ENCODE results near the gene GRPEL2.
"Not testable (repeated sequence)": the region's sequence is repeated elsewhere in the genome, so short reads cannot be mapped to it uniquely, and the experiment has no call there.

The GRPEL2 gene

DNA sequence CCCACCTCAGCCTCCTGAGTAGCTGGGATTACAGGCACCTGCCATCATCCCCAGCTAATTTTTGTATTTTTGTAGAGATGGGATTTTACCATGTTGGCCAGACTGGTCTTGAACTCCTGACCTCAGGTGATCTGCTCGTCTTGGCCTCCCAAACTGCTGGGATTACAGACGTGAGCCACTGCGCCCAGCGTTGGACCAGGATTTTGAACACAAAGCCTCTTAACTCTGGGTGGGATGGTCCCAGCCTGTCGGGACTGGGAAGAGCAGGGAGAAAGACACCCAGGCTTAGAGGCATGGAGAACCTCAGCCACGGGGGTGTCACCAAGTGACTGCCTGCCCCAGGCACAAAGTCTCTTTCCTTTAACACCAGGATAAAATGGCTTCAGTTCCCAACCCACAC, 45.8 kb downstream of the GRPEL2 start:
- H3K9me3 ChIP-seq (ENCODE audit: low read length); H3K36me3 ChIP-seq (ENCODE audit: insufficient read depth, low read length); H3K9ac ChIP-seq (ENCODE audit: low read length); H3K4me3 ChIP-seq (ENCODE audit: low read depth in 1 of 2, low read length in 2 of 2); H3K27me3 ChIP-seq (ENCODE audit: control insufficient read depth in 1 of 2, insufficient read depth in 2 of 2, low read length in 2 of 2): not testable (repeated sequence)
- H3K4me1 ChIP-seq (ENCODE audit: insufficient read depth, low read length): peaks cover 62% of the 10 kb centered on the region
- peak overlapping the region; percentile 94 for H3K27ac ChIP-seq (ENCODE audit: low read depth, low read length)

DNA sequence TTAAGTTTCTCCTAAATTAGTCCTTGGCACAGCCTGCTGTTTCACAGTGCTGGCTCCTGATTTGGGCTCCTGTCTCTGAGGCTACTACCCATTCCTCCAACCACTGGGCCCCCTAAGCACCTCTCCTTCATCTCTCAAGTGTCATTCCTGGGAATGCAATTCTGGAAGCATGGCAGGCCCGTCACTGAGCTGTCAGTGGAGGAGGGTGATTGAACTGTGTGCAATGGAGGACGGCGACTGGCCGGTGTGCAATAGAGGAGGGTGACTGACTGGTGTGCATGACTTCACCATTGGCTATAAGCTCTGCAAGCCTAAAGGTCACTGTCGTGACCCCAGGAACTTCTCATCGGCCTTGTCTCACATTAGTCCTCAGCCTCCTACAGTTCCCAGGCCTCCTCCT, 46.2 kb downstream of the GRPEL2 start:
- peak overlapping the region; percentile 94 for H3K27ac ChIP-seq (ENCODE audit: low read depth, low read length)
- no peaks in the 10 kb centered on the region for H3K36me3 ChIP-seq (ENCODE audit: insufficient read depth, low read length)
- H3K9ac ChIP-seq (ENCODE audit: low read length): no peak overlapping the region
- H3K4me1 ChIP-seq (ENCODE audit: insufficient read depth, low read length): peaks cover 58% of the 10 kb centered on the region
- no peaks in the 10 kb centered on the region for H3K9me3 ChIP-seq (ENCODE audit: low read length)
- no peak overlapping the region for H3K4me3 ChIP-seq (ENCODE audit: low read depth in 1 of 2, low read length in 2 of 2)
- no peaks in the 10 kb centered on the region for H3K27me3 ChIP-seq (ENCODE audit: control insufficient read depth in 1 of 2, insufficient read depth in 2 of 2, low read length in 2 of 2)

DNA sequence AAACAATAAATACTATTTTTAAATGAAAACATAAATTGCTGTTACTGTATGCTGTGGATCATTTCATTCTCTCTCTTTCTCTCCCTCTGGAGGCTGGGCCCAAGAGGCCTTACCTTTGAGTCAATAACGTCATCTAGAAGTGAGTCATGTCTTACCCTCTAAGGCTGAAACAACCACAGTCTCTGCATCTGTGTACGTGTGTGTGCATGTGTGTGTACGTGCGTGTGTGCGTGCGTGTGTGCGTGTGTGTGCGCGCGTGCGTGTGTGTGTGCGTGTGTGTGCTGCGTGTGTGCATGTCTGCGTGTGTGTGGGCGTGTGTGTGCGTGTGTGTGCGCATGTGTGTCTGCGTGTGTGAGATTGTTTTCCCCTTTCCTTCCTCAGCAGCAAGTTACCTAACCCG, 47.4 kb downstream of the GRPEL2 start:
- Histone ChIP-seq H3K9me3 (ENCODE audit: low read length) (no peaks in the 10 kb centered on the region), H3K4me1 (ENCODE audit: insufficient read depth, low read length) (peaks cover 46% of the 10 kb centered on the region), H3K36me3 (ENCODE audit: insufficient read depth, low read length) (no peaks in the 10 kb centered on the region), H3K27me3 (ENCODE audit: control insufficient read depth in 1 of 2, insufficient read depth in 2 of 2, low read length in 2 of 2) (no peaks in the 10 kb centered on the region), H3K27ac (ENCODE audit: low read depth, low read length) (no peak overlapping the region), H3K9ac (ENCODE audit: low read length) (no peak overlapping the region), H3K4me3 (ENCODE audit: low read depth in 1 of 2, low read length in 2 of 2) (no peak overlapping the region)

- not testable (repeated sequence) for H3K27me3 ChIP-seq (ENCODE audit: control insufficient read depth in 1 of 2, insufficient read depth in 2 of 2, low read length in 2 of 2); H3K36me3 ChIP-seq (ENCODE audit: insufficient read depth, low read length); H3K4me3 ChIP-seq (ENCODE audit: low read depth in 1 of 2, low read length in 2 of 2); H3K9ac ChIP-seq (ENCODE audit: low read length); H3K9me3 ChIP-seq (ENCODE audit: low read length); H3K27ac ChIP-seq (ENCODE audit: low read depth, low read length)
- peaks cover 38% of the 10 kb centered on the region for H3K4me1 ChIP-seq (ENCODE audit: insufficient read depth, low read length)
Measured at GRCh38 chr5:149394996-149395395, 49.7 kb downstream of the GRPEL2 start.

GRCh38 chr5:149397530-149397929, 52.2 kb downstream of the GRPEL2 start:
- H3K4me1 ChIP-seq (ENCODE audit: insufficient read depth, low read length): peaks cover 25% of the 10 kb centered on the region
- no peaks in the 10 kb centered on the region for H3K27me3 ChIP-seq (ENCODE audit: control insufficient read depth in 1 of 2, insufficient read depth in 2 of 2, low read length in 2 of 2)
- no peaks in the 10 kb centered on the region for H3K9me3 ChIP-seq (ENCODE audit: low read length)
- no peak overlapping the region for H3K4me3 ChIP-seq (ENCODE audit: low read depth in 1 of 2, low read length in 2 of 2)
- H3K36me3 ChIP-seq (ENCODE audit: insufficient read depth, low read length): no peaks in the 10 kb centered on the region
- H3K27ac ChIP-seq (ENCODE audit: low read depth, low read length): no peak overlapping the region
- no peak overlapping the region for H3K9ac ChIP-seq (ENCODE audit: low read length)

DNA sequence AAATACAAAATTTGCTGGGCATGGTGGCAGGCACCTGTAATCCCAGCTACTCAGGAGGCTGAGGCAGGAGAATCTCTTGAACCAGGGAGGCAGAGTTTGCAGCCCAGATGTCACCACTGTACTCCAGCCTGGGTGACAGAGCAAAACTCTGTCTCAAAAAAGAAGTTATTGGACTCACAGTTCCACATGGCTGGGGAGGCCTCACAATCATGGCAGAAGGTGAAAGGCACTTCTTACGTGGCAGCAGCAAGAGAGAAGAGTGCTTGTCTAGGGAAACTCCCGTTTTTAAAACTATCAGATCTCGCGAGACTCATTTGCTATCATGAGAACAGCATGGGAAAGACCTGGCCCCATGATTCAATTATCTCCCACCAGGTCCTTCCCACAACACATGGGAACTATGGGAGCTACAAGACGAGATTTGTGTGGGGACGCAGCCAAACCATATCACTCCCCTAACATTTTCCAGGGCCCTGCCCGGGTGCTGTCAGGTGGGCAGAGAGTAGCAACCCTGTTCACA, 53.5 kb downstream of the GRPEL2 start:
- H3K4me1 ChIP-seq (ENCODE audit: insufficient read depth, low read length): peaks cover 29% of the 10 kb centered on the region
- H3K36me3 ChIP-seq (ENCODE audit: insufficient read depth, low read length); H3K9me3 ChIP-seq (ENCODE audit: low read length); H3K27me3 ChIP-seq (ENCODE audit: control insufficient read depth in 1 of 2, insufficient read depth in 2 of 2, low read length in 2 of 2); H3K9ac ChIP-seq (ENCODE audit: low read length); H3K4me3 ChIP-seq (ENCODE audit: low read depth in 1 of 2, low read length in 2 of 2); H3K27ac ChIP-seq (ENCODE audit: low read depth, low read length): not testable (repeated sequence)

DNA sequence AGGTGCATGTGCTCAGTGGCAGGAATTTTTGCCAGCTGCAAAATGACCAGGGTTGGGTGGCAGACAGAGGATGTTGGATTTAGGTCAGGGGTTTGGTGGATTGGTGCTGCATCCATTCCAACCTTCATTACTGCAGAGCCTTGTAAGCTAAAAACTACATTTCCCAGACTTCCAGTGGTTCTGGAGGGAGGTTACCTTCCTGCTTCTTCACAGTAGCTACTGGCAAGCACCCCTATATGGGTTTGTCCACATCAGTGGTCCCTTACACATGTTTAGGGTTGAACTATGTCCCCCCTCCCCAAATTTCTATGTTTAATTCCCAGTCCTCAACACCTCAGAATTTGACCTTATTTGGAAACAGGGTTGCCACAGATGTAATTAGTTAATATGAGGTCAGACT, 54.5 kb downstream of the GRPEL2 start:
- Histone ChIP-seq H3K27ac (ENCODE audit: low read depth, low read length) (peak overlapping the region; percentile 67), H3K4me3 (ENCODE audit: low read depth in 1 of 2, low read length in 2 of 2) (peak overlapping the region in 1 of 2 donors; percentile 3), H3K27me3 (ENCODE audit: control insufficient read depth in 1 of 2, insufficient read depth in 2 of 2, low read length in 2 of 2) (no peaks in the 10 kb centered on the region), H3K4me1 (ENCODE audit: insufficient read depth, low read length) (peaks cover 38% of the 10 kb centered on the region), H3K9me3 (ENCODE audit: low read length) (no peaks in the 10 kb centered on the region), H3K36me3 (ENCODE audit: insufficient read depth, low read length) (no peaks in the 10 kb centered on the region), H3K9ac (ENCODE audit: low read length) (peak overlapping the region; percentile 2)

DNA sequence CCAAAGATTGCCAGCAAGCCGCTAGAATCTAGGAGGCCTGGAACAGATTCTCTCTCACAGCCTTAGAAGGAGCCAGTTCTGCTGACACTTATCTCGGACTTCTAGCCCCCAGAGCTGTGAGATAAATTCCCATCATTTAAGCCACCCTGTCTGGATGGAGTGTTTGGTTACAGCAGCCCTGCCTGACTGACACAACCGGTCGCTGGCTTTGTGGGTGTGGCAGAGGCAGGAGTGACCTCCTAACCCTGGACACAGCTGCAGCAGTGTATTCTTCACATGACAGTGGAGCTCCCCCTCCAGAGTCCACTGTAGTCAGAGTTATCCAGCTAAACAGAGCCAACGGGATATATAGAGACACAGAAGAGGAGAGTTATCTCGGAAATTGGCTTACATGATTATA, 55.0 kb downstream of the GRPEL2 start:
- Histone ChIP-seq H3K4me3 (ENCODE audit: low read depth in 1 of 2, low read length in 2 of 2) (no peak overlapping the region), H3K4me1 (ENCODE audit: insufficient read depth, low read length) (peaks cover 44% of the 10 kb centered on the region), H3K9me3 (ENCODE audit: low read length) (no peaks in the 10 kb centered on the region), H3K27me3 (ENCODE audit: control insufficient read depth in 1 of 2, insufficient read depth in 2 of 2, low read length in 2 of 2) (no peaks in the 10 kb centered on the region), H3K27ac (ENCODE audit: low read depth, low read length) (peak overlapping the region; percentile 67), H3K9ac (ENCODE audit: low read length) (peak overlapping the region; percentile 2), H3K36me3 (ENCODE audit: insufficient read depth, low read length) (no peaks in the 10 kb centered on the region)

- Histone ChIP-seq H3K9ac (ENCODE audit: low read length) (no peak overlapping the region), H3K27me3 (ENCODE audit: control insufficient read depth in 1 of 2, insufficient read depth in 2 of 2, low read length in 2 of 2) (no peaks in the 10 kb centered on the region), H3K9me3 (ENCODE audit: low read length) (no peaks in the 10 kb centered on the region), H3K36me3 (ENCODE audit: insufficient read depth, low read length) (no peaks in the 10 kb centered on the region), H3K4me3 (ENCODE audit: low read depth in 1 of 2, low read length in 2 of 2) (no peak overlapping the region), H3K27ac (ENCODE audit: low read depth, low read length) (no peak overlapping the region), H3K4me1 (ENCODE audit: insufficient read depth, low read length) (peaks cover 51% of the 10 kb centered on the region)
Measured at GRCh38 chr5:149401051-149401450, 55.8 kb downstream of the GRPEL2 start.

GRCh38 chr5:149402291-149402690, 57.0 kb downstream of the GRPEL2 start:
- peaks cover 2% of the 10 kb centered on the region for H3K36me3 ChIP-seq (ENCODE audit: insufficient read depth, low read length)
- H3K27ac ChIP-seq (ENCODE audit: low read depth, low read length): no peak overlapping the region
- peaks cover 53% of the 10 kb centered on the region for H3K4me1 ChIP-seq (ENCODE audit: insufficient read depth, low read length)
- H3K9me3 ChIP-seq (ENCODE audit: low read length): no peaks in the 10 kb centered on the region
- H3K4me3 ChIP-seq (ENCODE audit: low read depth in 1 of 2, low read length in 2 of 2): no peak overlapping the region
- H3K9ac ChIP-seq (ENCODE audit: low read length): no peak overlapping the region
- no peaks in the 10 kb centered on the region for H3K27me3 ChIP-seq (ENCODE audit: control insufficient read depth in 1 of 2, insufficient read depth in 2 of 2, low read length in 2 of 2)
